Measurements from ENCODE around the gene TCF12.
A peak's percentile ranks its signal among the peaks of the same experiment; 100 is the strongest.

The TCF12 gene

GRCh38 chr15:57280464-57280863, 362.0 kb downstream of the TCF12 start:
- DNase-seq, result no peak

- no peak for DNase-seq
These were observed 362.9 kb downstream of the TCF12 start for GRCh38 chr15:57281321-57281720.

GRCh38 chr15:57282686-57283085, 364.2 kb downstream of the TCF12 start:
- no peak for DNase-seq

DNA sequence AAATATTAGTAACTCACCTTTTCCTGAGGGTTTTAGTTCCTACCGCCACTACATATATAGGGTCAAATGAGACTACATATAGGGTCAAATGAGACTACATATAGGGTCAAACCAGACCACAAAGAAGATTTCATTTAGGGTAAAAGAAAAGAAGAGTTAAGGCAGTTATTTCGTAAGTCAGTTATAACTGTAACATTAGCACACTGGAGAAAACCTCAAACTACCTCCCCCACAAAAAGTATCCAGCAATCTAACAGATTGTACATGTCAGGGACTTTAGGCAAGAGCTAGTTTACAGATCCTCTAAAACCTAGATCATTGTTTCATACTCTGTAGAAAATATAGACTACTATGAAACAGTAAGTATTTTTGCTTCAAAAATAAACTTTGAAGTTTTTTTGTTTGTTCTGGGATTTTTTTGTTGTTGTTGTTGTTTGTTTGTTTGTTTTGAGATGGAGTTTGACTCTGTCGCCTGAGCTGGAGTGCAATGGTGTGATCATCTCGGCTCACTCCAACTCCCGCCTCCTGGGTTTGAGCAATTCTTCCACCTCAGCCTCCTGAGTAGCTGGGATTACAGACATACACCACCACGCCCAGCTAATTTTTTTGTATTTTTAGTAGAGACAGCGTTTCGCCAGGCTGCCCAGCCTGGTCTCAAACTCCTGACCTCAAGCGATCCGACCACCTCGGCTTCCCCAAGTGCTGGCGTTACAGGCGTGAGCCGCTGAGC, 365.5 kb downstream of the TCF12 start:
- DNase-seq, result no peak

- no peak for DNase-seq
These were observed 366.1 kb downstream of the TCF12 start for GRCh38 chr15:57284535-57284934.

DNA sequence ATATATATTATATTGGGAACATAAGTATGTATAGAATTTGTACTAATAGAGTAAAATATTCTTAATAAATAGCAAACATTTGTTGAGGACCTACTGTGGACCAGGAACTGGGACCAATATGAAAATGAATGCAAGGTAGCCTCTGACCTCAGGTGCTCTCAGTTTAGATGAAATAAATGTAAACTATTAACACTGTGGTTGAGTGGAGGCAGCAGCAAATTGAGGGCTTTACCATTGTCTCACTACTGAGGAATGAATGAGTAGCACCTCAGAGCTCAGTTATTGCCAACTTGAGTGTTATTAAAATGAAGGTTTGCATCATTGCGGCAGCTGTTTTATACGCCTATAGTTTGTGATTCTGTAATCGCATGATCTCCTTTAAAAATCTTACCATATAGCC, 366.9 kb downstream of the TCF12 start:
- no peak for DNase-seq

GRCh38 chr15:57286446-57287122, 368.1 kb downstream of the TCF12 start:
- no peak for DNase-seq

- DNase-seq, result no peak
These were observed 368.7 kb downstream of the TCF12 start for GRCh38 chr15:57287123-57287521.

DNA sequence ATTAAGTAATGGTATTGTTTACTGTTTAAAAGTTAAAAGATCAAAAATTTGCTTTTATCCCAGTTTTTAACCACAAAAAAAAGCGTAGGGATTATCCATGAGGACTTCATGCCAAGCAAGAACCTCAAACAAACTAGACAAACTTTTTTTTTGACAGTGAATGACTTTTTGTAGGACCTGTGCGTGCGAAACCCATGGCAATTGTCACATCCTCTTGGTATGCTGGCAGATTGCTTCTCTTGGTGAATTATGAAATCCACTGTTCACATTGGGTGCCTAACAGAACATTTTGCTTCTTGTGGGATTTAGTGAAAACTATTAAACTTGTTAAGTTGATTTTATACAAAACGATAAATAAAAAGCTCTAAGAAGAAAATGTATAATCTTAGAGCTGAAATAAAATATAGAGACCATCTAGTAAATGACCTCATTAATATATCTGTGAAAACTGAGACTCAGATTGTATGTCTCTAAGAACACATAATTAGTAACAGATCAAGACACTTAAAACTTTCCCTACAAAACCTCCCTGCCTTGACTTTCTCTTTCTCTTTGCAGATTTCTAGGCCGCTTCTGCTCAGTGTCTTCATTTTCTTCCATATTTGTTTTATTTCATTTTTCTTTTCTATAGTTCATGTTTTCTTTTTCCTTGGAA, 370.6 kb downstream of the TCF12 start:
- no peak for DNase-seq

DNA sequence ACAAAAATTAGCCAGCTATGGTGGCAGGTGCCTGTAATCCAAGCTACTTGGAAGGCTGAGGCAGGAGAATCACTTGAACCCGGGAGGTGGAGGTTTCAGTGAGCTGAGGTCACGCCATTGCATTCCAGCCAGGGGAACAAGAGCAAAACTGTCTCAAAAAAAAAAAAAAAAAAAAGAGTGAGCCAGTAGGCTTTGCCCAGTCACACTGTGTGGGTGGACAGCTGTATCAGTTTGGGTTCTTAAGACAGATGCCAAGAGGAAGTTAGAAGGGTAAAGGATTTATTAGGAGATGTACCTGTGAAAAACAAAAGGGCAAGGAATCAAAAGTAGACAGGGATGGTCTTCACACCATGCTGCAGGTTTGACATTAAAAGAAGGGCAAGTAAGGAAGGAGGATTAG, 371.7 kb downstream of the TCF12 start:
- no peak for DNase-seq

DNA sequence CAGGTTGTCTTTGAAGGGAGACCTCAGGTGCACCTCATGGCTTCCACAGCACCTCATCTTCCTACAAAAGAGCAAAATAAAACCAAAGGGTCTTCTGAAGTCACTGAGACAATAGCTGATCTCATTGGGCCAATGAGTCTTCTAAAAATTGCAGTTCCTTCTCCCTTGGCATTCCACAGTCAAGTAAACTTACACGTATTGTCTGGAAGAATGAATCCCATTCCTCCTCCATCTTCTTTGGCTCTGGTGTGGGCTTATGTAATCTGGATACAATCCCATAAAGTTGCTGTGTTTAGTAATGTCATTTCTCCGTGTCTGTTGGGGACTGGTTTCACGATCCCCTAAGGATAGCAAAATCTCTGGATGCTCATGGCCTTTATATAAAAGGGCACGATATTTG, 372.4 kb downstream of the TCF12 start:
- DNase-seq, result no peak

GRCh38 chr15:57296473-57297162, 378.2 kb downstream of the TCF12 start:
- peak; percentile 34 for DNase-seq

DNA sequence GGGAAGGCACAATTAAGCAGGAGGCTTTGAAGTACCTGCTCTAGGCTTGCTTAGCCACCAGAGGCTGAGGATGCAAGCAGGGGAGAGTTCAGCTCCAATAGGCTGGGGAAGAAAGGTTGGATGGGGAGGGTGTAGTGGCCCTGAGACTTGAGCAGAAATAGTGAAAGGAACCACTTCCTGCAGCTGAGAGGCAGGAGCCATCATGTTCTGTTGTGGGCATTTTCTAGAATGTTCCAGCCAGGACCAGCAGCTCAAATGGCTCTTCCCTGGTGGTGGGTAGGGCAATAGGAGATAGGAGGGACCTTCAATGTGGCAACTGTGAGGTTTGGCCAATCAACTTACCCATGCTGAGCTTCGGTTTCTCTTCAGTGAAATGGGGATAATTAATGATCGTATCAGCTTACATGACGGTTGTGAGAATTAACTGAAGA, 378.7 kb downstream of the TCF12 start:
- no peak for DNase-seq

DNA sequence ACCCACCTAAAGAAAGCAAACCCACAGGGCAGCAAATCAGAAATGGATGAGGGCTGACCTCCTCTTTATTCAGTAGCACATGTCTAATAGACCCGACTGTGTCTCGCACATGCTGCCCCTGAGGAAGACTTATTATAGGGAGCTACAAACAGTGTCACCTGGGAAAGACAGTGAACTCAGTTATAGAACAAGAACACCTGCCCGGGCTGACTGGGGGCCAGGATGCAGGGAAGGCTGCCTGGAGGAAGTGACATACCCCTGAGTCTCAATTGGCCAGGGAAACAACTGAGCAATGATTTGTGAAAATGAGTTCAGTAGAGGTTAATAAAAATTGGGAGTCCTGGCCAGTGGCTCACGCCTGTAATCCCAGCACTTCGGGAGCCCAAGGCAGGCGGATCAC, 379.2 kb downstream of the TCF12 start:
- no peak for DNase-seq

- no peak for DNase-seq
These were observed 379.8 kb downstream of the TCF12 start for GRCh38 chr15:57298204-57298603.

GRCh38 chr15:57298843-57299550, 380.6 kb downstream of the TCF12 start:
- no peak for DNase-seq

DNA sequence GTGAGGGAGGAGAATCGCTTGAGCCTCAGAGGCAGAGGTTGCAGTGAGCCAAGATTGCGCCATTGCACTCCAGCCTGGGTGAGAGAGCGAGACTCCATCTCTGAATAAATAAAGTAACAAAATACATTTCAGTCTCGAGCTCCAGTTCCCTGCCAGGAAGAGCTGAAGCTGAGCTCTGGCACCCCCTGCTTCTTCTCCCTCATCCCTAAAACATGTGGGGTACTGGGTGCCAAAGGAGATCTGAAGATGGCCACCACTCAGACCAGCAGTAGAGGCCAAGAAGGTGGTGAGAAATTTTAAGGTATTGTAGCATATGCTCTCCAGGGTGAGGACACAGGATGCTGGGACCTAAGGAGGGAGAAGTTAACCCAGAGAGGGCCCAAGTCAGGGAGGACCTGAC, 382.9 kb downstream of the TCF12 start:
- no peak for DNase-seq

DNA sequence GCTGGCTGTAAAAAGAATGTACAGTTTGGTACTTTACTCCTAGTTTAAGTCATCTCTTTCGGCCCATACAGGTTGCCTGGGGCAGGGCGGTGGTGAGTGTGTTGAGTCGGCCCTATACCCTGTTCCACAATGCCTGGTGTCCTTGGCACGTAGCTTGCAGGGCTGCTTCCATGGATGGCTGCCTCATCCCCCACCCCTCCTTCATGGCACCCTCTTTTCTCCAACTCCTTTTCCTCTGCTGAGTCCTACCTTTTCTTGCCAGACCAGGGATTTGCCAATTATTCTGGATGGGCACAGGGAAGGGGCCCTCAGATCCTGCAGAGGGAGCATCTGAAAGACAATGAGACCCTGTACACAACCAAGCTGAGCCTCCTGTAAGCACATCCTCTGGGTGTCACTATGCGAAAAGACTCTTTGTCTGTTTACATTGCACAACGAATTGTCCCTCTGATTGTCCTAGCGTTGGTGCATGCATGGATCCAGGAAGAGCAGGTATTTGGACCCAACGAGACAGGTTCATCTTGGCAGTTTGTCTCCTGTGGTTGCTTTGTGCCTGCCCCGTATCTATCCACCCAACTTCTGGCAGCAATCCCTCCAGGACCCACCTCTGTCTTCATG, 384.3 kb downstream of the TCF12 start:
- DNase-seq, result peak; percentile 10

- no peak for DNase-seq
These were observed 386.6 kb downstream of the TCF12 start for GRCh38 chr15:57305009-57305408.

GRCh38 chr15:57306161-57306943, 387.9 kb downstream of the TCF12 start:
- peak; percentile 32 for DNase-seq

- no peak for DNase-seq
These were observed 388.5 kb downstream of the TCF12 start for GRCh38 chr15:57306944-57307411.

Measured in DMS153 (cell line).